ENCODE data around the gene UBXN7.
A peak's percentile ranks its signal among the peaks of the same experiment; 100 is the strongest.
"Not testable (repeated sequence)": the region's sequence is repeated elsewhere in the genome, so short reads cannot be mapped to it uniquely, and the experiment has no call there.

Gene UBXN7

GRCh38 chr3:196431181-196432136 lies 768 bp downstream of the UBXN7 start:
- in situ Hi-C loops (cut with MboI; ENCODE audit: low sequenced_read_pairs, unreplicated experiment): no loop called here
- DNase-seq (ENCODE audit: low spot score): peak; percentile 67
- TF ChIP-seq CTCF (IDR thresholded peaks at IDR 0.05; ENCODE audit: borderline replicate concordance, control extremely low read depth, extremely low read depth, insufficient read depth, missing control alignments): no peak

GRCh38 chr3:196428041-196428440 lies 4.2 kb downstream of the UBXN7 start:
- in situ Hi-C loops (cut with MboI; ENCODE audit: low sequenced_read_pairs, unreplicated experiment): no loop called here
- no peak for DNase-seq (ENCODE audit: low spot score)
- TF ChIP-seq CTCF (IDR thresholded peaks at IDR 0.05; ENCODE audit: borderline replicate concordance, control extremely low read depth, extremely low read depth, insufficient read depth, missing control alignments): no peak

- in situ Hi-C loops (cut with MboI; ENCODE audit: low sequenced_read_pairs, unreplicated experiment); DNase-seq (ENCODE audit: low spot score): not testable (repeated sequence)
Measured at GRCh38 chr3:196424421-196424820, 7.8 kb downstream of the UBXN7 start.

GRCh38 chr3:196423044-196423781 lies 9.0 kb downstream of the UBXN7 start:
- no peak for DNase-seq (ENCODE audit: low spot score)
- in situ Hi-C loops (cut with MboI; ENCODE audit: low sequenced_read_pairs, unreplicated experiment): no loop called here
- no peak for TF ChIP-seq CTCF (IDR thresholded peaks at IDR 0.05; ENCODE audit: borderline replicate concordance, control extremely low read depth, extremely low read depth, insufficient read depth, missing control alignments)

- in situ Hi-C loops (cut with MboI; ENCODE audit: low sequenced_read_pairs, unreplicated experiment); DNase-seq (ENCODE audit: low spot score): not testable (repeated sequence)
Measured at GRCh38 chr3:196421668-196422067, 10.6 kb downstream of the UBXN7 start.

GRCh38 chr3:196419386-196419785 lies 12.8 kb downstream of the UBXN7 start:
- in situ Hi-C loops (cut with MboI; ENCODE audit: low sequenced_read_pairs, unreplicated experiment): no loop called here
- TF ChIP-seq CTCF (IDR thresholded peaks at IDR 0.05; ENCODE audit: borderline replicate concordance, control extremely low read depth, extremely low read depth, insufficient read depth, missing control alignments): no peak
- DNase-seq (ENCODE audit: low spot score): no peak

- TF ChIP-seq CTCF (IDR thresholded peaks at IDR 0.05; ENCODE audit: borderline replicate concordance, control extremely low read depth, extremely low read depth, insufficient read depth, missing control alignments): no peak
- in situ Hi-C loops (cut with MboI; ENCODE audit: low sequenced_read_pairs, unreplicated experiment): no loop called here
- no peak for DNase-seq (ENCODE audit: low spot score)
Measured at GRCh38 chr3:196418601-196419000, 13.6 kb downstream of the UBXN7 start.
